Stomach (tissue), 4 donors: ENCODE results near the gene PRSS8.

ENCODE experiments used
- EP300 ChIP-seq: sonication (generic); formaldehyde crosslinking; IDR thresholded peaks from one replicate; pipeline ENCODE4 v1.6.1; 2017; ENCODE audit warnings: antibody characterized with exemption
- POLR2A ChIP-seq, 4 donors: fragments of 450-650 bp; IDR thresholded peaks; one replicate each; pipeline ENCODE4 v1.6.1; 2016; ENCODE audit warnings: antibody characterized with exemption in 4 of 4, control low read depth in 2 of 4, mild to moderate bottlenecking in 1 of 4, moderate library complexity in 1 of 4
- POLR2AphosphoS5 ChIP-seq, 3 donors: sonication (generic); formaldehyde crosslinking; IDR thresholded peaks; one replicate each; pipeline ENCODE4 v1.6.1; 2016; ENCODE audit warnings: antibody characterized with exemption in 3 of 3
- TF ChIP-seq, protein P1 (sequence below), 7 experiments: fragments of 450-650 bp in 4 of 7; fragments of 200-600 bp in 3 of 7; sonication (generic) in 3 of 7; IDR thresholded peaks; one replicate each; pipeline ENCODE4 v1.5.1; 2016 to 2019; ENCODE audit warnings: antibody characterized with exemption in 7 of 7, control low read depth in 2 of 7, mild to moderate bottlenecking in 1 of 7

DNA sequence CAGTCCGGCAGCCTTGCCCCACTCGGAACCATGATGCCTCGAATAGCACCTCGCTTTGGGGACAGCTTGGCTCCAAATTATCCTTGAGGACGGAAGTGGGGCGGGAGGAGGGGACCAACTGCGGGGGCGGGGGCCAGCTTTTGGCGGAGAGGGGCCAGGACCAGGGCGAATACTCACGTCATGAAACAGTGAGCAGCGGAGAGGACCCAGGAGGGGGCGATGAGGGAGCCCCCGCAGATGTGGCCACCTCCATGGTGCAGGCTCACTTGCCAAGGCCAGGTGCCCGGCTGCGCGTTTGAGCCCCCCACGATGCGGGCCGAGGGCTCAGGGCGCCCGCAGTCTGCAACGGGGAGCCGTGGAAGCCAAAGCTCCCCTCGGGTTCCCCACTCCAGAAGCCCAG, 13.4 kb upstream of the PRSS8 start:
- TF ChIP-seq POLR2A (IDR thresholded peaks at IDR 0.05) (no peak), POLR2AphosphoS5 (IDR thresholded peaks at IDR 0.05) (no peak), EP300 (no peak)
- TF ChIP-seq, protein P1, sequence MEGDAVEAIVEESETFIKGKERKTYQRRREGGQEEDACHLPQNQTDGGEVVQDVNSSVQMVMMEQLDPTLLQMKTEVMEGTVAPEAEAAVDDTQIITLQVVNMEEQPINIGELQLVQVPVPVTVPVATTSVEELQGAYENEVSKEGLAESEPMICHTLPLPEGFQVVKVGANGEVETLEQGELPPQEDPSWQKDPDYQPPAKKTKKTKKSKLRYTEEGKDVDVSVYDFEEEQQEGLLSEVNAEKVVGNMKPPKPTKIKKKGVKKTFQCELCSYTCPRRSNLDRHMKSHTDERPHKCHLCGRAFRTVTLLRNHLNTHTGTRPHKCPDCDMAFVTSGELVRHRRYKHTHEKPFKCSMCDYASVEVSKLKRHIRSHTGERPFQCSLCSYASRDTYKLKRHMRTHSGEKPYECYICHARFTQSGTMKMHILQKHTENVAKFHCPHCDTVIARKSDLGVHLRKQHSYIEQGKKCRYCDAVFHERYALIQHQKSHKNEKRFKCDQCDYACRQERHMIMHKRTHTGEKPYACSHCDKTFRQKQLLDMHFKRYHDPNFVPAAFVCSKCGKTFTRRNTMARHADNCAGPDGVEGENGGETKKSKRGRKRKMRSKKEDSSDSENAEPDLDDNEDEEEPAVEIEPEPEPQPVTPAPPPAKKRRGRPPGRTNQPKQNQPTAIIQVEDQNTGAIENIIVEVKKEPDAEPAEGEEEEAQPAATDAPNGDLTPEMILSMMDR (IDR thresholded peaks at IDR 0.05): no peak
